Uterus (tissue), 2 donors: ENCODE results near the gene HIGD1C.
"Not testable (repeated sequence)": the region's sequence is repeated elsewhere in the genome, so short reads cannot be mapped to it uniquely, and the experiment has no call there.

ENCODE experiments used
- POLR2A ChIP-seq, 2 donors: fragments of 450-650 bp; IDR thresholded peaks; one replicate each; pipeline ENCODE4 v1.6.1; 2016; ENCODE audit warnings: antibody characterized with exemption in 2 of 2, mild to moderate bottlenecking in 1 of 2, moderate library complexity in 1 of 2
- TF ChIP-seq, protein P1 (sequence below), 4 experiments: fragments of 200-600 bp in 2 of 4; fragments of 450-650 bp in 2 of 4; sonication (generic) in 2 of 4; IDR thresholded peaks; one replicate each; pipeline ENCODE4 v1.5.1; 2016 to 2019; ENCODE audit warnings: antibody characterized with exemption in 4 of 4, mild to moderate bottlenecking in 2 of 4, moderate library complexity in 1 of 4

DNA sequence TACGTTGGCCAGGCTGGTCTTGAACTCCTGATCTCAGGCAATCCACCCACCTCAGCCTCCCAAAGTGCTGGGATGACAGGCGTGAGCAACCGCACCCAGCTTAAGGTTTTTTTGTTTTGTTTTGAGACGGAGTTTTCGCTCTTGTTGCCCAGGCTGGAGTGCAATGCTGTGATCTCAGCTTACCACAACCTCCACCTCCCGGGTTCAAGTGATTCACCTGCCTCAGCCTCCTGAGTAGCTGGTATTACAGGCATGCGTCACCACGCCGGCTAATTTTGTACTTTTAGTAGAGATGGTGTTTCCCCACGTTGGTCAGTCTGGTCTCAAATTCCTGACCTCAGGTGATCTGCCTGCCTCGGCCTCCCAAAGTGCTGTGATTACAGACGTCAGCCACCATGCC is 21.9 kb upstream of the HIGD1C start:
- TF ChIP-seq POLR2A (IDR thresholded peaks at IDR 0.05) = not testable (repeated sequence)
- TF ChIP-seq, protein P1, sequence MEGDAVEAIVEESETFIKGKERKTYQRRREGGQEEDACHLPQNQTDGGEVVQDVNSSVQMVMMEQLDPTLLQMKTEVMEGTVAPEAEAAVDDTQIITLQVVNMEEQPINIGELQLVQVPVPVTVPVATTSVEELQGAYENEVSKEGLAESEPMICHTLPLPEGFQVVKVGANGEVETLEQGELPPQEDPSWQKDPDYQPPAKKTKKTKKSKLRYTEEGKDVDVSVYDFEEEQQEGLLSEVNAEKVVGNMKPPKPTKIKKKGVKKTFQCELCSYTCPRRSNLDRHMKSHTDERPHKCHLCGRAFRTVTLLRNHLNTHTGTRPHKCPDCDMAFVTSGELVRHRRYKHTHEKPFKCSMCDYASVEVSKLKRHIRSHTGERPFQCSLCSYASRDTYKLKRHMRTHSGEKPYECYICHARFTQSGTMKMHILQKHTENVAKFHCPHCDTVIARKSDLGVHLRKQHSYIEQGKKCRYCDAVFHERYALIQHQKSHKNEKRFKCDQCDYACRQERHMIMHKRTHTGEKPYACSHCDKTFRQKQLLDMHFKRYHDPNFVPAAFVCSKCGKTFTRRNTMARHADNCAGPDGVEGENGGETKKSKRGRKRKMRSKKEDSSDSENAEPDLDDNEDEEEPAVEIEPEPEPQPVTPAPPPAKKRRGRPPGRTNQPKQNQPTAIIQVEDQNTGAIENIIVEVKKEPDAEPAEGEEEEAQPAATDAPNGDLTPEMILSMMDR (IDR thresholded peaks at IDR 0.05) = not testable (repeated sequence)
